ENCODE results near the gene FAM114A2.

The FAM114A2 gene

DNA sequence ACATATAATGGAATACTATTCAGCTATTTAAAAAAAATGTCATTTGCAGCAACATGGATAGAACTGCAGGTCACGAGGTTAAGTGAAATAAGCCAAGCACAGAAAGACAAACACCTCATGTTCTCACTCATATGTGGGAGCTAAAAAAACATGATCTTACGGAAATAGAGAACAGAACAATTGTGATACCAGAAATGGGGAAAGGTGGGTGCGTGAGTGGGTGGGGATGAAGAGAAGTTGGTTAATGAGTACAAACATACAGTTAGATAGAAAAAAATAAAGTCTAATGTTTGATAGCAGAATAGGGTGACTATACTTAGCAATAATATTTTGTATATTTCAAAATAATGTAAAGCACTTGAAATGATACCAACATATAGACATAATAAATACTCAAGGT is 38.7 kb downstream of the FAM114A2 start:
- Mint-ChIP-seq H3K4me1 (no peaks in the 10 kb centered on the region), H3K27me3 (no peaks in the 10 kb centered on the region), H3K36me3 (ENCODE audit: insufficient read depth) (peaks cover 36% of the 10 kb centered on the region), H3K27ac (ENCODE audit: low read depth) (no peak overlapping the region), H3K4me3 (no peak overlapping the region), H3K9me3 (no peaks in the 10 kb centered on the region)
- ATAC-seq (replicated peaks; ENCODE audit: extremely low read depth, poor library complexity, severe bottlenecking) (no peak), DNase-seq (ENCODE audit: low spot score in 2 of 2) (no peak)

DNA sequence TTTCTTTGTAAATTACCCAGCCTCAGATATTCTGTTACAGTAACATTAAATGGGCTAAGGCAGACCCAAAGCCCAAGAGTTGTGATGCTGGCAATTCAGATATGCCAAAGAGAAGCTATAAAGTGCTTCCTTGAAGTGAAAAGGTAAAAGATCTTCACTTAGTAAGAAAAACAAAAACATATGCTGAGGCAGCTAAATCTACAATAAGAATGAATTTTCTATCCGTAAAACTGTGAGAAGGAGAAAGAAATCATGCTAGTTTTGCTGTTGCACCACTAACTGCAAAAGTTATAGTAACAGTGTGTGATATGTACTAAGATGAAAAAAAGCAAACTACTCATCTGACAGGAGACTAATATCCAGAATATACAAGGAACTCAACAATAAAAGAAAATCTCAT is 39.9 kb downstream of the FAM114A2 start:
- no peaks in the 10 kb centered on the region for H3K9me3 Mint-ChIP-seq

DNA sequence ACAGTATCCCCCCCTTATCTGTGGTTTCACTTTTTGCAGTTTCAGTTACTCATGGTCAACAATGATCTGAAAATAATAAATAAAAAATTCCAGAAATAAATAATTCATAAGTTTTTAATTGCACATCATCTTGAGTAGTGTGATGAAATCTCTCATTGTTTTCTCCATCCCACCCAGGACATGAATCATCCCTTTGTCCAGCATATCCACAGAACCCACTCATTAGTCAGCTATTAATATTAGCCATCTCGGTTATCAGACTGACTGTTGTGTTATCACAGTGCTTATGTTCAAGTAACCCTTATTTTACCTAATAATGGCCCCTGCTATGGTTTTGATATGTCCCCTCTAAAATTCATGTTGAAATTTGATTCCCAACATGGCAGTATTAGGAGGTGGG is 40.7 kb downstream of the FAM114A2 start:
- DNase-seq (ENCODE audit: low spot score in 2 of 2) (no peak), ATAC-seq (replicated peaks; ENCODE audit: extremely low read depth, poor library complexity, severe bottlenecking) (no peak)
- H3K4me3 Mint-ChIP-seq, result no peak overlapping the region
- H3K27ac Mint-ChIP-seq (ENCODE audit: low read depth), result no peak overlapping the region
- H3K9me3 Mint-ChIP-seq, result no peaks in the 10 kb centered on the region
- peaks cover 39% of the 10 kb centered on the region for H3K36me3 Mint-ChIP-seq (ENCODE audit: insufficient read depth)
- no peaks in the 10 kb centered on the region for H3K27me3 Mint-ChIP-seq
- H3K4me1 Mint-ChIP-seq, result no peaks in the 10 kb centered on the region

More for the DNA sequence above, 39.9 kb downstream of the FAM114A2 start:
- H3K4me3 Mint-ChIP-seq, result no peak overlapping the region
- H3K27ac Mint-ChIP-seq (ENCODE audit: low read depth), result no peak overlapping the region
- ATAC-seq (replicated peaks; ENCODE audit: extremely low read depth, poor library complexity, severe bottlenecking), result no peak
- DNase-seq (ENCODE audit: low spot score in 2 of 2), result no peak
- no peaks in the 10 kb centered on the region for H3K4me1 Mint-ChIP-seq
- H3K36me3 Mint-ChIP-seq (ENCODE audit: insufficient read depth), result peaks cover 41% of the 10 kb centered on the region
- H3K27me3 Mint-ChIP-seq, result no peaks in the 10 kb centered on the region

DNA sequence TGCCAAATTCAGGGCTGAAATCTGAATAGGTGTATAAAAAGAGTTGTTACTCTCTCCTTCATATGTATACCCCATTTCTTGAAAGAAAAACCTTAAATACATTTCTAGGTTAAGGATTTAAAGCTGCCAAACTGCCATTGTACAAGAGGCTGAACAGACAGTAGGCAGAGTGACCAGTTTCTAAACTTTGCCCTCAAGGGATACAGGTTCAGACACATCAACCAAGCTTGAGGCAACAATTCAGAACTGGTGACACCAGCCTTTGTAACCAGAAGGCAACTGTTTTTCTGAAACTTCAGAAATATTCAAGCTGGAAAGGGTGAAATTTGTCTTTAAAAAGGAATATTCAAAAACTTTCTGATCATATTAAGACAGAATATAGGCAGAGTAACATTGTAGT is 47.5 kb downstream of the FAM114A2 start:
- Mint-ChIP-seq H3K27me3 (no peaks in the 10 kb centered on the region), H3K4me3 (no peak overlapping the region), H3K9me3 (no peaks in the 10 kb centered on the region), H3K27ac (ENCODE audit: low read depth) (no peak overlapping the region), H3K36me3 (ENCODE audit: insufficient read depth) (peaks cover 23% of the 10 kb centered on the region), H3K4me1 (no peaks in the 10 kb centered on the region)
- ATAC-seq (replicated peaks; ENCODE audit: extremely low read depth, poor library complexity, severe bottlenecking), result no peak
- DNase-seq (ENCODE audit: low spot score in 2 of 2), result no peak

DNA sequence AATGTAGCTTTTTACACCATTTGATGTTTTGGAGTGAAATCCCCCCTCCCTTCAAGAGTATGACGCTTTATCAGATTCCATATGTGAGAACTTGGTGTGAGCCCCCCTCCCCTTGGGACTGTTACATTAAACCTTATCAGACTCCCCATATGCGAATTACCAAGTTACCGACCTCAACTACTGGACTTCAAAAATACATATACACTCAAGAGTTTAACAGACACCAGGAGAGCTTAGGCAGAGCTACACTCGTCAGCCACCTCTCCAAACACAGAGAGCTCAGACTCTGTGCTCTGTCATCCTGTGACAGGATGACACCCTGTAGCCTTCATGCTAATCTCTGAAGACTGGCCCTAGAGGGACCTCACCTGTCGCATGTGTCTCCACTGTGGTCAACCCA is 50.2 kb downstream of the FAM114A2 start:
- ATAC-seq (replicated peaks; ENCODE audit: extremely low read depth, poor library complexity, severe bottlenecking), result no peak
- Mint-ChIP-seq H3K27ac (ENCODE audit: low read depth) (no peak overlapping the region), H3K27me3 (no peaks in the 10 kb centered on the region), H3K9me3 (no peaks in the 10 kb centered on the region), H3K36me3 (ENCODE audit: insufficient read depth) (peaks cover 15% of the 10 kb centered on the region), H3K4me1 (no peaks in the 10 kb centered on the region), H3K4me3 (no peak overlapping the region)
- no peak for DNase-seq (ENCODE audit: low spot score in 2 of 2)

DNA sequence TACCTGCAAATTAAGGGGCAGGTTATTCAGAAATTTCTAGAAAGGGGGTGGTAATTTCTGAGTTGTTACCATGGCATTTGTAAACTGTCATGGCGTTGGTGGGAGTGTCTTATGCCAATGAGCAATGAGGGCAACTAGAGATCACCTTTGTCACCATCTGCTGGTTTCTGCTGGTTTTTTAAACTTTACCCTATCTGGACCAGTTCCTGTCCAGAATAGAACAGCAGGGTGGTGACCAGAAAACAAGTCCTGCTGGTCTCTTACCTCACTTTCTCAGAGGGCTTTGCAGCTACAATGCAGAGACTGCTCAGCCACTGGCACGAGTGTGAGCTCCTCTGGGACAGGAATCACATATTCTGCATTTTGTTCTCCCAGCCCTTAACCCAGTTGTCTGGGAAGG is 51.4 kb downstream of the FAM114A2 start:
- H3K4me3 Mint-ChIP-seq, result no peak overlapping the region
- no peak for DNase-seq (ENCODE audit: low spot score in 2 of 2)
- peaks cover 9% of the 10 kb centered on the region for H3K36me3 Mint-ChIP-seq (ENCODE audit: insufficient read depth)
- no peak for ATAC-seq (replicated peaks; ENCODE audit: extremely low read depth, poor library complexity, severe bottlenecking)
- no peaks in the 10 kb centered on the region for H3K9me3 Mint-ChIP-seq
- no peaks in the 10 kb centered on the region for H3K4me1 Mint-ChIP-seq
- no peaks in the 10 kb centered on the region for H3K27me3 Mint-ChIP-seq
- H3K27ac Mint-ChIP-seq (ENCODE audit: low read depth), result no peak overlapping the region

DNA sequence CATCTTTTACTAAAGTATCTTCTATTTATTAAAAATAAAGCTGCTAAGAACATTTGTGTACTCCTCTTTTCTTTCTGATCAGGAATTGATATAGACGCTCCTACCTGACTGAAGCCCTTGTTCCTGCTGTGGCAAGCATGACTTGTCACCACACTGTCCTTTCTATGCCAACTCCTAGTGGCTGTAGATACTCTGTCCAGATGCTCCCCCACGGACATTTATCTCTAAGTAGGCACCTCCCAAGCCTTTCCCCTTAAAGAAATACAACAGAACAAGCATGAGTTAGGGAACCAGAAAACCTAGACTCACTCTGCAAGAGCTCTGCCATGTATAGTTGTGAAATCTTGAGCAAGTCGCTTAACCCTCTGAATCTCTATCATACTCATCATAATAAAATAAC is 53.2 kb downstream of the FAM114A2 start:
- Mint-ChIP-seq H3K4me3 (no peak overlapping the region), H3K27ac (ENCODE audit: low read depth) (no peak overlapping the region), H3K27me3 (no peaks in the 10 kb centered on the region), H3K9me3 (no peaks in the 10 kb centered on the region), H3K4me1 (no peaks in the 10 kb centered on the region), H3K36me3 (ENCODE audit: insufficient read depth) (no peaks in the 10 kb centered on the region)
- no peak for DNase-seq (ENCODE audit: low spot score in 2 of 2)
- no peak for ATAC-seq (replicated peaks; ENCODE audit: extremely low read depth, poor library complexity, severe bottlenecking)

DNA sequence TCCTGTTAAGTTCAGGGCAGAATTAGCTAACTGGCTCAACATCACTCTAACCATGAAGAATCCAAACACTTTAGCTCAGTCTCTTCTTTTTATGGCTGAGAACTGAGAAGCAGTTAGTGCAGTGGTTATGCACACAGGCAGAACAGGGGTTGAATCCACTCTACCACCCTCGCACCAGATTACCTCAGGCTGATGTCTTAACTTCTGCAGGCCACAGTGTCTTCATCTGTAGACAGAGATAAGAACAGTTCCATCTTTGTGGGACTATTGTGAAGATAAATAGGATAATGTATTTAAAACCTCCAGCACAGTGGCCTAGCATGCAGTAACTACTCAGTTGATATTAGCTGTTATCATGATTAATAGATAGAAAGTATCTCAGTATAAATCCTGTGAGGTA is 54.8 kb downstream of the FAM114A2 start:
- ATAC-seq (replicated peaks; ENCODE audit: extremely low read depth, poor library complexity, severe bottlenecking) (no peak), DNase-seq (ENCODE audit: low spot score in 2 of 2) (no peak)
- Mint-ChIP-seq H3K27me3 (peaks cover 6% of the 10 kb centered on the region), H3K9me3 (no peaks in the 10 kb centered on the region), H3K27ac (ENCODE audit: low read depth) (no peak overlapping the region), H3K36me3 (ENCODE audit: insufficient read depth) (no peaks in the 10 kb centered on the region), H3K4me3 (no peak overlapping the region), H3K4me1 (no peaks in the 10 kb centered on the region)

DNA sequence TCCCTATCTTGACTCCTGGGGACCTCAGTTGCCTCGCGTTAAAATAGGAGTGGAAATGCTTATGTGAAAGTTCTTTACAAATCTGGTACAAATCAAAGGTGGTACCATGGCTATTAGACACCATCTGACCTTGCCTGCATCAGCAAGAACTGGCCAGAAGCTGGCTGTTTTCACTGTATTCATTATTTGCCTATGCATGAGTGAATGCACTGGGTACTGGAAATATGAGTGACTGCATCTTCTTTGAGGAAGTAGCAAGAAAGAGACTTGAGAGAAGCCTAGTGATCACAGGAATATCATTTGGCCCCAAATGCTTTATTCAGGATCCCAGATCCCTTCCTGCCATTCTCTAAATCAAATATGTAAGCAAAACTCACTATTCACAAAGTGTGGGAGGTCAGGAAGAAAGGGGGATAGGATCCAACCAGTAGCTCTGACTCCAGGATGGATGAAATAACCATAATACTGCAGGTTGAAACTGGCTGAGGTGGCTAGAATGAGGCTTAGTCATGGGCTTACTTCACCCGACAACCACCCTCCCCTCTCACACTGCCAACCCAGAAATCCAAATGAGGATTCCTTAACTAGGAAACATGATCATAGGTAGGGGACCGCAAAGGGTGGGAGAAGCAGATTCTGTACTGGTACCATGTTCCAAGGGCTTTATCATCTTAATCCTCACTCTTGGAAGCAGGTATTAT is 56.7 kb downstream of the FAM114A2 start:
- H3K36me3 Mint-ChIP-seq (ENCODE audit: insufficient read depth), result no peaks in the 10 kb centered on the region
- DNase-seq (ENCODE audit: low spot score in 2 of 2) (no peak), ATAC-seq (replicated peaks; ENCODE audit: extremely low read depth, poor library complexity, severe bottlenecking) (no peak)
- H3K27me3 Mint-ChIP-seq, result peaks cover 22% of the 10 kb centered on the region
- no peaks in the 10 kb centered on the region for H3K9me3 Mint-ChIP-seq
- H3K4me1 Mint-ChIP-seq, result no peaks in the 10 kb centered on the region
- H3K4me3 Mint-ChIP-seq, result no peak overlapping the region
- no peak overlapping the region for H3K27ac Mint-ChIP-seq (ENCODE audit: low read depth)

DNA sequence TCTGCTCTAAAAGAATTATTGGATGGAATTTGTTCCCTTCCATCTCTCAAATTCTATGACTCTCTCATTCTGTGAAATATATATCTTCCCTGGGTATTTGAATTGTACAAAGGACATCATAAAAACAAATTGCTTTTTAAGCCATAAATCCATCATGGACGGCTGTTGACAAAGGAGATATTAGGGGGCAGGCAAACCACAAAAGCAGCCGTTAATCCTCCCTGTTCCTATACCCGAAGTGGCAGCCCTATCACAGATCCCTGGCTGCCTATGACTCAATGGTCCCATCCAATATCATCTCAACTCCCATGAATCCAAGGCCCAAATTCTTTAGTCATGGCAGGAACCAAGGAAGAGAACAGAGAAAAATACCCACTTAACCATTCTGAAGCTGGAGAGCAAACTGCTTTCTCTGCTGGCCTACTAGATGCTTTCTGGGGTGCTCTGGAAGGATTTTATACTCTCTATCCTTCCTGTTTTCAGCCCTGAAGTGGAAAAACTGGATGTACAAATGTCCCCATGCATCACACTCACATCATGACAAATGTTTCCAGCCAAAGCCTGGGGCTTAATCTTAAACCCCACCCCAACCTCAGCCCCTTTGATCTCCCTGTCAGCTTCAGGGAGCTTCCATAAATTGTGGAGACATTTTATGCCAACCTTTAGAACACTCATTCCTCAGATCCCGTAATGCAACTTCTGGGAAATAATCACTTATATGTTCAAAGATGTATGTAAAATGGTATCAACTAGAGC is 59.5 kb downstream of the FAM114A2 start:
- no peak for ATAC-seq (replicated peaks; ENCODE audit: extremely low read depth, poor library complexity, severe bottlenecking)
- H3K9me3 Mint-ChIP-seq, result no peaks in the 10 kb centered on the region
- no peaks in the 10 kb centered on the region for H3K4me1 Mint-ChIP-seq
- DNase-seq (ENCODE audit: low spot score in 2 of 2), result no peak
- H3K36me3 Mint-ChIP-seq (ENCODE audit: insufficient read depth), result no peaks in the 10 kb centered on the region
- no peak overlapping the region for H3K4me3 Mint-ChIP-seq
- H3K27ac Mint-ChIP-seq (ENCODE audit: low read depth), result no peak overlapping the region
- H3K27me3 Mint-ChIP-seq, result peaks cover 38% of the 10 kb centered on the region

DNA sequence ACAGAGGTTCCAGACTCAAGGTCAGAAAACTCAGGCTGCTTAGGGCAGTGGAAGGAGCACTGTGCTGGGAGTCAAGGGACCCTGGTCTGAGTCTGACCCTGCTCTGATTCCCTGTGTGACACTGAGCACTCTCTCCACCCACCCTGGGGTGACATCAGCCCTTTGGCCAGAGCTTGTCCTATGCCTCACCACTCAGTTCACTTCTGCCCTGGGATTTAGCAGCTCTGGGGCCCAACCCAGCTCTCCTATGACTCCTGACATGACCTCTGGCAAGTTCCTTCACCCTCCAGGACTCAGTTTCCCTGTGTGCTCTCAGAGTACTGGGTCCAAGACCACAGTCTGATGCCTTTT is 63.9 kb downstream of the FAM114A2 start:
- DNase-seq (ENCODE audit: low spot score in 2 of 2) (no peak), ATAC-seq (replicated peaks; ENCODE audit: extremely low read depth, poor library complexity, severe bottlenecking) (no peak)
- Mint-ChIP-seq H3K9me3 (no peaks in the 10 kb centered on the region), H3K4me1 (no peaks in the 10 kb centered on the region), H3K27ac (ENCODE audit: low read depth) (no peak overlapping the region), H3K4me3 (no peak overlapping the region), H3K27me3 (peaks cover 38% of the 10 kb centered on the region), H3K36me3 (ENCODE audit: insufficient read depth) (no peaks in the 10 kb centered on the region)

DNA sequence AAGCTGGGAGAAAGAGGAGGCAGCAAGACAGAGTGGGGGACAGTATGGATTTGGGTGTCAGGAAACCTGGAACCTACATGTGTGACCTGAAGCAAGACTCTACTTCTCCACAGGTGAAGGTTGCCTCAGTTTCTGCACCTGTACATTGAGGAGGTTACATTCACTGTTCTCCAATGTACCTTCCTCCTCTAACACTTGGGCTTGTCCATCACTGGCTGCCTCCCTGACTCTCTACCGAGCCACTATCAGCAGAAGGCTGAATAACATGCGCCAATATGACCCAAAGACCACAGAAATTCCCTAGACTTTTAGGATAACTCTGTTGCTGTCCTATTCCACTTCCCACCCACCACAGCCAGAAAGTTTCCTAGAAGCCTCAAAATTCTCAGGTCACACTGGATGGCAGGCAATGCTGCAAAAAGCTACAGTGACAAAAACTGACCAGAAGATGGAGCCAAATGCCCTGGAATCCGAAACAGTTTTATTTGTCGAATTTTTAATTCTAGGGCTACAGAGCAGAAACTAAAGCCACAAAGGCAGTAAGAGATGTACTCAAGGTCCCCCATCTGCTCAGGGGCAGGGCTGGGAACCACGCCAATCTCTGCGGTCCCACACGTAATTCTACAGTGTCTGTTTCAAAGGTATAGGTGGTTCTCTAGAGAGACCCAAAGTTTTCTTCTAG is 64.4 kb downstream of the FAM114A2 start:
- Mint-ChIP-seq H3K27me3 (peaks cover 37% of the 10 kb centered on the region), H3K36me3 (ENCODE audit: insufficient read depth) (no peaks in the 10 kb centered on the region), H3K27ac (ENCODE audit: low read depth) (no peak overlapping the region), H3K4me3 (no peak overlapping the region), H3K9me3 (no peaks in the 10 kb centered on the region), H3K4me1 (no peaks in the 10 kb centered on the region)
- DNase-seq (ENCODE audit: low spot score in 2 of 2), result no peak
- ATAC-seq (replicated peaks; ENCODE audit: extremely low read depth, poor library complexity, severe bottlenecking), result peak; percentile 24

DNA sequence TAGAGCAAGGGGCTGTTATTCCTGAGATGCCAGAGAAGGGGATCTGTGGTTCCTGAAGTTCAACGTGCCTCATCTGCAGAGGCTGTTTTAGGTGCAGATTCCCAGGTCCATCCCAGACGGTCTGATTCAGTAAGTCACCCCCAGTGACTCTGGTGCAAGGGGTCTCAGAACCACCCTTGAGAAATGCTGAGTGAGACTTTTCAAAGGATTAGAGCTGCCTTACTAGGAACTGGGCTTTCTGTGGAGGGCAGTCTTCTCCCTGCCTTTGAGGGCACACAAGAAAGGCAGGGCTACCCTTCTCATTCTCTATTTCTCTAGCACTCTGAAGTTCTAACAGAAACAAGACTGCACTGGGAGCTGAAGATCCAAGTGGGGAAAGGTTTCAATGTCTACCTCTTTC is 66.5 kb downstream of the FAM114A2 start:
- H3K36me3 Mint-ChIP-seq (ENCODE audit: insufficient read depth), result no peaks in the 10 kb centered on the region

More for the DNA sequence above, 66.5 kb downstream of the FAM114A2 start:
- Mint-ChIP-seq H3K9me3 (no peaks in the 10 kb centered on the region), H3K4me3 (no peak overlapping the region), H3K27ac (ENCODE audit: low read depth) (no peak overlapping the region), H3K27me3 (peaks cover 19% of the 10 kb centered on the region), H3K4me1 (no peaks in the 10 kb centered on the region)
- DNase-seq (ENCODE audit: low spot score in 2 of 2), result no peak
- no peak for ATAC-seq (replicated peaks; ENCODE audit: extremely low read depth, poor library complexity, severe bottlenecking)
